Bladder microvascular endothelial cell (primary cell): ENCODE data around the gene CLCN5. TPM values are rescaled to one million over a fixed set of nuclear protein-coding genes. Genes with fewer than 3 reads are reported as not detected.

Source experiments
- total RNA-seq: library from RNA; depleted of rRNA; stranded (reverse); fragments of >200 nt; gene quantifications from 2 replicates; pipeline ENCODE4 v1.2.3, GENCODE V29; 2014

Gene CLCN5
- 5.2 and 8.1 TPM in 2 replicates for total RNA-seq

DNA sequence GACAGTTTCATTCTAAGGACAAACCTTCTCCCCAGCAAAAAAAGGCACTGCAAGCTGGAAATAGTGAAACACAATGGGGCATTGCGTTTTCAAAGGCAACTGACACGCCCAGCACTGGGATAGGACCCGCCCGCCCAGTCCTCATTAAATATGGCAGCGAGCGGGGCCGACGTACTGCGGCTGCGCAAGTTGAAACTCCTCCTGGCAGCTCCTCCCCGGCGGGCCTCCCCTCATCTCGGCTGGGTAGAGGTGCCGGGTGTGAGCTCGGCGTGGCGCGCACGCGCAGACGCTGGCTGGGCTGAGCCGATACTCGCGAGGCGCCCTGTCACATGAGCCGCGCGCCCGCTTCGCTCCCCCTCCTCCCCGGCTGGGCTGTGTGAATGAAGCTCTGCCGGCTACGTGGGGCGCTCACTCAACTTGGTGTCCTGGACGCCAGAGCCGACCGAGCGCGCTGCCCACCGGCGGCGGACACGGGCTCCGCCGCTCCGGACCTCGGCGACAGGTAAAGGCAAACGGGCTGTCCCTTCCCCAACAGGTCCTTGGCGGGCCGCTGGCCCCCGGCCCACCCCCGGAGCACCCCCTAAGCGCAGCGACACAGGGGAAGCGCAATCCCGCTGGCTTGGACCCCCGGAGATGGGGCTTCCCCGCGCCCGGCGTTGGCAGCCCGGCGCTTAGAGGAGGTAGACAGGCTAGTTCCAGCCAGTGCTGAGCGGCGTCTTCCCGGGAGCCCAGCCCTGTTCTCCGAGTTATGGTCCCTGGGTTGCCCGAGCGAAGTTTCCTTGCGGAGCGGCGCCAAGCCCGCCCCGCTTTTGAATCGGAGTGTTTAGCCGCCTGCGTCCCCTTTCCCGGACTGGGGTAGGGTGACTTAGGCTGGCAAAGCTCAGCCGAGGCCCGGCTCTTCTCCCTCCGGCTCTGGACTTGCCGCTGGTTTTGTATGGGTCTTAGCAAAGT is at the start of gene CLCN5:
Gene CLCN5, plus strand, starts transcription at position 306 of the 951 bp plus-strand sequence. CDS start 2,703 bp downstream, outside the sequence.

GRCh38 chrX:49878834-49879655 is 43.4 kb upstream of the CLCN5 start, which contains the start of gene USP27X:
TSS of gene USP27X (plus strand) at chrX:49879484. CDS start at chrX:49880308, 824 bp downstream.

Other genes starting within 250 kb of the CLCN5 start
- not detected in 2 replicates for gene PAGE1, start 226.6 kb upstream of the CLCN5 start, total RNA-seq
- gene PAGE4, start 93.3 kb upstream of the CLCN5 start, total RNA-seq, result not detected in 2 replicates
- 2.1 and 4.4 TPM in 2 replicates for gene USP27X, start 43.1 kb upstream of the CLCN5 start, total RNA-seq